ENCODE measurements around the gene CDH13. TPM values are rescaled to one million over a fixed set of nuclear protein-coding genes. Genes with fewer than 3 reads are reported as not detected.

Gene CDH13
- total RNA-seq, 4 donors from 2014 or later: 3.1 to 13.5 (median 8.9) TPM

DNA sequence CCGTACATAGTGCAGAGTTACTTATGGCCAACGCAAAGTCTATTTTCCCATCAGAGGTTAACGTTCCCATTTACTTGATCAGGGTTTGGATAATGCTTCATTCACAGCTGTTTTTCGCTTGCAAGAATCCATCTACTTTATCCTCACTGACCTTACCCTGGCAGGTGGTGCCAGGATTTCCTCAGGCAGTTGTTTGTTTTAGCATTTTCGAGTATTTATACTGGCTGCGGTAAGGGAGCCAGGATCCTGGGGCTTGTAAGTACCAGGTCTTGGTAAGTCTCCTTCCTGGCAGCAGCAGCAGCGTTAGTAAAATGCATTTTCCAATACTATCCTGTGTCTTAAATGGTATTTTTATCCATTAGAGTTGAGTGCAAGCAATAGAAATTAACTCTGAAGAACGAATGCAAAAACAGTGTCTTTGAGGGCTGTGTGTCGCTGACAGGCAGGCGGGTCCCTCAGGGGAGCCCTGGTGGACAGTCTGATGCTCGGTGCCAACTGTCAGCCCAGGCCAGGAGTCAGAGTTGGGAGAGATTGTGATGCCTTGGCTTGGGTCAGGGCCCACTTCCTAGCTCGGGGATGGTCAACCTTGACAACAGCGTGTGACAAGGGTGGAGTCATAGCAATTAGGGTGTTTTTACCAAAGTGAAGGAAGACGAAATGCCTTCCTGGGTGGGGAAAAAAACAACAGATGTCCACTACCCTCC, 1088.6 kb downstream of the CDH13 start:
- WGBS: 48% methylated on average over 14 of the region's 14 CpGs
- no peak for TF ChIP-seq POLR2A (IDR thresholded peaks at IDR 0.05; ENCODE audit: low read depth)
- DNase-seq (ENCODE audit: extremely low spot score): no peak
- intact Hi-C loops (cut with DNase I): no loop called here
- no peaks in the 10 kb centered on the region for H3K9me3 ChIP-seq
- peaks cover 4 to 25% (median 19%) of the 10 kb centered on the region in 4 donors for H3K4me1 ChIP-seq
- H3K27ac ChIP-seq (replicated peaks in 1 of 4): no peak overlapping the region
- no peak overlapping the region for H3K4me3 ChIP-seq
- H3K36me3 ChIP-seq: no peaks in the 10 kb centered on the region
- H3K27me3 ChIP-seq: no peaks in the 10 kb centered on the region

DNA sequence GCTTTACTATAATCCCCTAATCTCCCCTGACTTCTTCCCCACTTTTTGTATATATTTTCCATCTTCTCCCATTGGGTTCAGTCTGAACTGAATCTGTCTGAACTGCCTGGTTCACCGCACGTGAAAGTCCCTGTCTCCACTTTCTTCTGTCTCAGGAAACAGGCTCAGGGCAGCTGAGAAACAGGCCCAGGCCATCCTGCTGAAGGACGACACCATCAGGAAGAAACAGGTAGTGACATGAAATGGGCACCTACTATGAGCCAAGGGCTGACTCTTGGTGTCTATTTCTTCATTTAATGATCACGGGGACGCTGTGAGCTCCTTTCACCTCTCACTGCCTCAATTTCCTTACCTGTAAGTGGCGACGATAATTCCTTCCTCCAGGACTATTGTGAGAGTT, 1090.5 kb downstream of the CDH13 start:
- DNase-seq (ENCODE audit: extremely low spot score): no peak
- intact Hi-C loops (cut with DNase I): no loop called here
- WGBS: 77% methylated on average over 7 of the region's 7 CpGs
- H3K27ac ChIP-seq (replicated peaks in 1 of 4): no peak overlapping the region
- TF ChIP-seq, protein P1, sequence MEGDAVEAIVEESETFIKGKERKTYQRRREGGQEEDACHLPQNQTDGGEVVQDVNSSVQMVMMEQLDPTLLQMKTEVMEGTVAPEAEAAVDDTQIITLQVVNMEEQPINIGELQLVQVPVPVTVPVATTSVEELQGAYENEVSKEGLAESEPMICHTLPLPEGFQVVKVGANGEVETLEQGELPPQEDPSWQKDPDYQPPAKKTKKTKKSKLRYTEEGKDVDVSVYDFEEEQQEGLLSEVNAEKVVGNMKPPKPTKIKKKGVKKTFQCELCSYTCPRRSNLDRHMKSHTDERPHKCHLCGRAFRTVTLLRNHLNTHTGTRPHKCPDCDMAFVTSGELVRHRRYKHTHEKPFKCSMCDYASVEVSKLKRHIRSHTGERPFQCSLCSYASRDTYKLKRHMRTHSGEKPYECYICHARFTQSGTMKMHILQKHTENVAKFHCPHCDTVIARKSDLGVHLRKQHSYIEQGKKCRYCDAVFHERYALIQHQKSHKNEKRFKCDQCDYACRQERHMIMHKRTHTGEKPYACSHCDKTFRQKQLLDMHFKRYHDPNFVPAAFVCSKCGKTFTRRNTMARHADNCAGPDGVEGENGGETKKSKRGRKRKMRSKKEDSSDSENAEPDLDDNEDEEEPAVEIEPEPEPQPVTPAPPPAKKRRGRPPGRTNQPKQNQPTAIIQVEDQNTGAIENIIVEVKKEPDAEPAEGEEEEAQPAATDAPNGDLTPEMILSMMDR (IDR thresholded peaks at IDR 0.05): no peak
- TF ChIP-seq POLR2AphosphoS5 (IDR thresholded peaks at IDR 0.05) (no peak), EP300 (IDR thresholded peaks at IDR 0.05) (no peak), POLR2A (IDR thresholded peaks at IDR 0.05; ENCODE audit: low read depth) (no peak)
- H3K27me3 ChIP-seq: no peaks in the 10 kb centered on the region
- H3K4me1 ChIP-seq: peaks cover 4 to 25% (median 19%) of the 10 kb centered on the region in 4 donors
- no peak overlapping the region for H3K4me3 ChIP-seq
- H3K36me3 ChIP-seq: no peaks in the 10 kb centered on the region
- no peaks in the 10 kb centered on the region for H3K9me3 ChIP-seq

DNA sequence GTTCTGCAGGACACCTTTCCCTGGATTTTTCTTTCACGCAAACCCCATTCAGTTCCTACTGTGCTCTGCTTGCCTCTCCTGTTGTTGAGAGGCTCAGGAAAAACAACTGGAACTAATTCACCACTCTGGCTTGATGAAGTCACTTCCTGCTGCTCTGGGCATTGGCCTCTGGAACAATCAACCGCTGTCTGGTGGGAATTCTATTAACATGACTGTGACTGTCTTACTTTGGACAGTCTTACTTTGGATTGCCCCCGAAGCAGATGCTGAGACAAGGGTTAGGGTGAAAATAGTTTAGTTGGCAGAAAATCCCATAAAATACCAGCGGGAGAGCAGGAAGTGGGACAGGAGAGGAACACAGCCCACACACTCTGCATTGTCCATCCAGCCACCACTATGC, 1091.0 kb downstream of the CDH13 start:
- 47% methylated on average over 4 of the region's 4 CpGs for WGBS
- Histone ChIP-seq H3K27ac (replicated peaks in 1 of 4) (no peak overlapping the region), H3K9me3 (no peaks in the 10 kb centered on the region), H3K4me1 (peaks cover 4 to 25% (median 19%) of the 10 kb centered on the region in 4 donors), H3K4me3 (no peak overlapping the region), H3K27me3 (no peaks in the 10 kb centered on the region), H3K36me3 (no peaks in the 10 kb centered on the region)
- no peak for DNase-seq (ENCODE audit: extremely low spot score)
- no peak for TF ChIP-seq POLR2A (IDR thresholded peaks at IDR 0.05; ENCODE audit: low read depth)
- TF ChIP-seq POLR2AphosphoS5 (IDR thresholded peaks at IDR 0.05): peak in 1 of 2 donors; percentile 7
- TF ChIP-seq, protein P1 (IDR thresholded peaks at IDR 0.05): no peak
- no peak for TF ChIP-seq EP300 (IDR thresholded peaks at IDR 0.05)
- intact Hi-C loops (cut with DNase I): no loop called here

DNA sequence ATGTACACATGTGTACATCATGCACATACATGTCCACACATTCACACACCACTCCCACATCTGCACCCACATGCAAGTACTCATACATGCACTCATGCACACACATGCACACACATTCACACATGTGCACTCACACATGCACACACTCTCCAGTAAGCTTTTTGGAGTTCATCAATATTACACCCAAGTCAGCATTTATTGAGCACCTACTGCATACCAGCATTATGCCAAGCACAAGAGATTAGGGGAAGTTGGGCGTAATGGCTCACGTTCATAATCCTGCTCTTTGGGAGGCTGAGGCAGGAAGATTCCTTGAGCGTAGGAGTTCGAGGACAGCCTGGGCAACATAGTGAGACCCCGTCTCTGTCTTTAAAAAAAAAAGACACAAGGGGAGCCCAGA, 1093.4 kb downstream of the CDH13 start:
- H3K4me3 ChIP-seq: no peak overlapping the region
- no peaks in the 10 kb centered on the region for H3K27me3 ChIP-seq
- 94% methylated on average over 5 of the region's 5 CpGs for WGBS
- no peak for TF ChIP-seq EP300 (IDR thresholded peaks at IDR 0.05)
- TF ChIP-seq, protein P1 (IDR thresholded peaks at IDR 0.05): no peak
- no peak for TF ChIP-seq POLR2AphosphoS5 (IDR thresholded peaks at IDR 0.05)
- no peak for TF ChIP-seq POLR2A (IDR thresholded peaks at IDR 0.05; ENCODE audit: low read depth)
- no peak overlapping the region for H3K27ac ChIP-seq (replicated peaks in 1 of 4)
- no peaks in the 10 kb centered on the region for H3K9me3 ChIP-seq
- H3K36me3 ChIP-seq: no peaks in the 10 kb centered on the region
- DNase-seq (ENCODE audit: extremely low spot score): no peak
- peaks cover 0 to 10% (median 8%) of the 10 kb centered on the region in 4 donors for H3K4me1 ChIP-seq
- intact Hi-C loops (cut with DNase I): no loop called here

DNA sequence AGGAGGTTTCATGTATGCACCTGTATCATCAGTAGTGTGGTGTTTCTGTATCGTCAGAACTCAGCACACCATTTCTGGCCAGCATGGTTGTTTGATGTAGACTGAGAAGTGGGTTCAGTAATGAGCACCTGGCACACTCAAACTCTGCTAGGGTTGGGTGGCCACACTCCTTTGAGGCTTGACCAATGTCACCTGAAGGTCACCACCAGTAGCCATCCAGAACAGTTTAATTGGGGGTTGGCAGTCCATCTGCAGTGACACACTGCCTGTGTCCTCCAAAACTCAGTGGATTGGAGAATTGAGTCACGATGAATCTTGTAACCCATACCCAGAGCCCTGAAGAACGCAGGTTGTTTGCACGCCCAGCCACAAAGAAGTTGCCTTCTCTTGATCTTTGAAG, 1094.2 kb downstream of the CDH13 start:
- H3K27me3 ChIP-seq: no peaks in the 10 kb centered on the region
- H3K36me3 ChIP-seq: no peaks in the 10 kb centered on the region
- no peak for DNase-seq (ENCODE audit: extremely low spot score)
- H3K4me1 ChIP-seq: peaks cover 0 to 3% (median under 1%) of the 10 kb centered on the region in 4 donors
- H3K9me3 ChIP-seq: no peaks in the 10 kb centered on the region
- no peak overlapping the region for H3K27ac ChIP-seq (replicated peaks in 1 of 4)
- TF ChIP-seq POLR2AphosphoS5 (IDR thresholded peaks at IDR 0.05) (no peak), POLR2A (IDR thresholded peaks at IDR 0.05; ENCODE audit: low read depth) (no peak), EP300 (IDR thresholded peaks at IDR 0.05) (no peak)
- no peak overlapping the region for H3K4me3 ChIP-seq
- intact Hi-C loops (cut with DNase I): no loop called here
- WGBS: 90% methylated on average over 3 of the region's 4 CpGs

All from esophagus muscularis mucosa (tissue), 4 donors.